HEK293 (cell line): ENCODE measurements around the gene PNPLA2.

Experiments used
- BCL11B ChIP-seq: fragments of 450-650 bp; formaldehyde crosslinking; IDR thresholded peaks from 2 replicates; pipeline ENCODE4 v1.5.1; 2016; ENCODE audit warnings: low read depth, missing biosample characterization, missing genetic modification characterization
- BCL6B ChIP-seq: fragments of 450-650 bp; formaldehyde crosslinking; IDR thresholded peaks from 2 replicates; pipeline ENCODE4 v1.5.1; 2017; ENCODE audit warnings: missing biosample characterization, missing genetic modification characterization
- GLIS1 ChIP-seq: fragments of 450-650 bp; formaldehyde crosslinking; IDR thresholded peaks from 2 replicates; pipeline ENCODE4 v1.5.1; 2016; ENCODE audit warnings: missing biosample characterization, missing genetic modification characterization
- KLF8 ChIP-seq: fragments of 450-650 bp; formaldehyde crosslinking; IDR thresholded peaks from 2 replicates; pipeline ENCODE4 v1.5.1; 2016; ENCODE audit warnings: missing biosample characterization, missing genetic modification characterization
- OSR2 ChIP-seq: fragments of 450-650 bp; formaldehyde crosslinking; IDR thresholded peaks from 2 replicates; pipeline ENCODE4 v1.5.1; 2016; ENCODE audit warnings: missing biosample characterization, missing genetic modification characterization
- OVOL3 ChIP-seq: fragments of 450-650 bp; formaldehyde crosslinking; IDR thresholded peaks from 2 replicates; pipeline ENCODE4 v1.5.1; 2016; ENCODE audit warnings: missing biosample characterization, missing genetic modification characterization
- PRDM1 ChIP-seq: fragments of 450-650 bp; formaldehyde crosslinking; IDR thresholded peaks from 2 replicates; pipeline ENCODE4; 2016; ENCODE audit warnings: missing biosample characterization, missing genetic modification characterization
- SCRT2 ChIP-seq: fragments of 450-650 bp; formaldehyde crosslinking; IDR thresholded peaks from 2 replicates; pipeline ENCODE4 v1.5.1; 2016; ENCODE audit warnings: missing biosample characterization, missing genetic modification characterization
- TRIM28 ChIP-seq: IDR thresholded peaks from 2 replicates; pipeline ENCODE4 v1.6.1; 2011; ENCODE audit warnings: low read length, control low read depth, borderline replicate concordance
- YY1 ChIP-seq: fragments of 450-650 bp; formaldehyde crosslinking; IDR thresholded peaks from 2 replicates; pipeline ENCODE4 v1.5.1; 2018; ENCODE audit warnings: missing biosample characterization, missing genetic modification characterization
- ZBTB11 ChIP-seq: fragments of 450-650 bp; formaldehyde crosslinking; conservative IDR thresholded peaks from 2 replicates; pipeline ENCODE4 v1.5.1; 2016; ENCODE audit warnings: low read depth, missing biosample characterization, missing genetic modification characterization
- ZBTB17 ChIP-seq: fragments of 450-650 bp; formaldehyde crosslinking; IDR thresholded peaks from 2 replicates; pipeline ENCODE4 v1.5.1; 2016; ENCODE audit warnings: missing biosample characterization, missing genetic modification characterization
- ZBTB44 ChIP-seq: fragments of 450-650 bp; IDR thresholded peaks from 2 replicates; pipeline ENCODE4 v1.5.1; 2018; ENCODE audit warnings: missing biosample characterization, mild to moderate bottlenecking, missing genetic modification characterization
- ZNF10 ChIP-seq: fragments of 450-650 bp; formaldehyde crosslinking; IDR thresholded peaks from 2 replicates; pipeline ENCODE4 v1.5.1; 2017; ENCODE audit warnings: missing biosample characterization, missing genetic modification characterization
- ZNF121 ChIP-seq: fragments of 450-650 bp; formaldehyde crosslinking; IDR thresholded peaks from 2 replicates; pipeline ENCODE4 v1.5.1; 2016; ENCODE audit warnings: missing biosample characterization, missing genetic modification characterization
- ZNF211 ChIP-seq: fragments of 450-650 bp; formaldehyde crosslinking; IDR thresholded peaks from 2 replicates; pipeline ENCODE4 v1.5.1; 2016; ENCODE audit warnings: low read depth, missing biosample characterization, missing genetic modification characterization
- ZNF341 ChIP-seq: fragments of 450-650 bp; formaldehyde crosslinking; IDR thresholded peaks from 2 replicates; pipeline ENCODE4; 2016; ENCODE audit warnings: low read depth, missing biosample characterization, missing genetic modification characterization
- ZNF513 ChIP-seq: fragments of 450-650 bp; IDR thresholded peaks from 2 replicates; pipeline ENCODE4 v1.5.1; 2018; ENCODE audit warnings: missing biosample characterization, missing genetic modification characterization
- ZNF521 ChIP-seq: fragments of 450-650 bp; formaldehyde crosslinking; IDR thresholded peaks from 2 replicates; pipeline ENCODE4 v1.5.1; 2017; ENCODE audit warnings: missing biosample characterization, mild to moderate bottlenecking, missing genetic modification characterization
- ZNF561 ChIP-seq: fragments of 450-650 bp; IDR thresholded peaks from 2 replicates; pipeline ENCODE4 v1.5.1; 2018; ENCODE audit warnings: missing biosample characterization, missing genetic modification characterization, borderline replicate concordance
- ZNF571 ChIP-seq: fragments of 450-650 bp; formaldehyde crosslinking; IDR thresholded peaks from 2 replicates; pipeline ENCODE4 v1.5.0; 2017; ENCODE audit warnings: missing biosample characterization, missing genetic modification characterization
- ZNF580 ChIP-seq: fragments of 450-650 bp; formaldehyde crosslinking; IDR thresholded peaks from 2 replicates; pipeline ENCODE4 v1.5.1; 2016; ENCODE audit warnings: missing biosample characterization, missing genetic modification characterization
- ZNF596 ChIP-seq: fragments of 450-650 bp; IDR thresholded peaks from 2 replicates; pipeline ENCODE4 v1.5.0; 2018; ENCODE audit warnings: missing biosample characterization, mild to moderate bottlenecking, missing genetic modification characterization, moderate library complexity
- ZNF621 ChIP-seq: fragments of 450-650 bp; formaldehyde crosslinking; IDR thresholded peaks from 2 replicates; pipeline ENCODE4 v1.5.1; 2017; ENCODE audit warnings: missing biosample characterization, missing genetic modification characterization
- ZNF645 ChIP-seq: fragments of 450-650 bp; formaldehyde crosslinking; IDR thresholded peaks from 2 replicates; pipeline ENCODE4; 2016; ENCODE audit warnings: missing biosample characterization, missing genetic modification characterization
- ZNF768 ChIP-seq: fragments of 450-650 bp; formaldehyde crosslinking; IDR thresholded peaks from 2 replicates; pipeline ENCODE4 v1.5.1; 2018; ENCODE audit warnings: missing biosample characterization, mild to moderate bottlenecking, missing genetic modification characterization
- ZSCAN4 ChIP-seq: fragments of 450-650 bp; formaldehyde crosslinking; IDR thresholded peaks from 2 replicates; pipeline ENCODE4 v1.5.1; 2017; ENCODE audit warnings: missing biosample characterization, missing genetic modification characterization
- ZSCAN5A ChIP-seq: fragments of 450-650 bp; formaldehyde crosslinking; IDR thresholded peaks from 2 replicates; pipeline ENCODE4 v1.5.1; 2016; ENCODE audit warnings: missing biosample characterization, missing genetic modification characterization

PNPLA2 gene

GRCh38 chr11:797296-798092, 21.2 kb upstream of the PNPLA2 start (continued):
- no peak for TF ChIP-seq OVOL3
- no peak for TF ChIP-seq ZNF645 (tag by site-specific recombination)
- TF ChIP-seq ZNF561 (tag by site-specific recombination), result peak; percentile 30; the same call in 1 of the 2 replicates
- TF ChIP-seq SCRT2 (tag by site-specific recombination), result no peak
- peak; percentile 99 for TF ChIP-seq GLIS1 (tag by site-specific recombination)
- peak; percentile 95 for TF ChIP-seq ZNF341 (tag by site-specific recombination)
- TF ChIP-seq OSR2 (tag by site-specific recombination), result peak; percentile 68
- 0 out of 2 replicates have a peak, but pooled peaks have one; percentile 38 for TF ChIP-seq TRIM28
- TF ChIP-seq ZSCAN4 (tag by site-specific recombination), result no peak
- TF ChIP-seq ZNF621, result no peak
- TF ChIP-seq ZNF580 (tag by site-specific recombination), result no peak; the same call in 1 of the 2 replicates
- no peak for TF ChIP-seq PRDM1 (tag by site-specific recombination)
- TF ChIP-seq BCL11B (tag by site-specific recombination), result peak; percentile 61; the same call in 1 of the 2 replicates
- TF ChIP-seq ZNF513 (tag by site-specific recombination), result no peak
- TF ChIP-seq ZNF521 (tag by site-specific recombination), result no peak
- TF ChIP-seq ZNF10 (tag by site-specific recombination), result no peak
- TF ChIP-seq ZSCAN5A, result no peak
- TF ChIP-seq ZBTB44 (tag by site-specific recombination), result peak; percentile 45; the same call in 1 of the 2 replicates
- peak; percentile 56; the same call in 1 of the 2 replicates for TF ChIP-seq ZBTB17 (tag by site-specific recombination)
- TF ChIP-seq BCL6B, result no peak
- peak; percentile 11; the same call in 1 of the 2 replicates for TF ChIP-seq KLF8 (tag by site-specific recombination)
- no peak for TF ChIP-seq ZNF768 (tag by site-specific recombination)
- no peak for TF ChIP-seq ZNF571 (tag by site-specific recombination)
- TF ChIP-seq ZNF121, result no peak
- TF ChIP-seq ZBTB11 (tag by site-specific recombination), result 0 out of 2 replicates have a peak, but pooled peaks have one; percentile 35
- TF ChIP-seq YY1 (tag by site-specific recombination), result no peak
- TF ChIP-seq ZNF596 (tag by site-specific recombination), result no peak
- TF ChIP-seq ZNF211 (tag by site-specific recombination), result no peak
